Heart right ventricle (tissue), 16 donors: ENCODE results near the gene KRTAP1-4. TPM values are rescaled to one million over a fixed set of nuclear protein-coding genes. Genes with fewer than 3 reads are reported as not detected.
"Not testable (repeated sequence)": the region's sequence is repeated elsewhere in the genome, so short reads cannot be mapped to it uniquely, and the experiment has no call there.

Experiments
- ATAC-seq, 8 donors: fragments of 200-7000 bp; cut with Tn5 transposase; one replicate each; pipeline ENCODE4 v1.9.1; 2020; ENCODE audit warnings: mild to moderate bottlenecking in 8 of 8, moderate library complexity in 8 of 8, moderate number of reproducible peaks in 1 of 8
- DNase-seq, 2 donors: peaks; one replicate each; pipeline ENCODE4 v3.0.0-alpha.2; 2020
- H3K27ac ChIP-seq, 10 donors: fragments of 200-600 bp; sonication (generic) in 2 of 10; one replicate each; pipeline versions ENCODE4 v1.5.0 to v1.8.0; 2020 to 2022; ENCODE audit warnings: mild to moderate bottlenecking in 3 of 10
- H3K27me3 ChIP-seq, 7 donors: fragments of 200-600 bp; one replicate each; pipeline ENCODE4 v1.8.0; 2021 to 2022; ENCODE audit warnings: mild to moderate bottlenecking in 2 of 7
- H3K36me3 ChIP-seq, 9 donors: fragments of 200-600 bp; sonication (generic) in 1 of 9; one replicate each; pipeline versions ENCODE4 v1.5.0 to v1.8.0; 2020 to 2022; ENCODE audit warnings: mild to moderate bottlenecking in 2 of 9
- H3K4me1 ChIP-seq, 9 donors: fragments of 200-600 bp; sonication (generic) in 1 of 9; one replicate each; pipeline versions ENCODE4 v1.5.0 to v1.8.0; 2020 to 2022; ENCODE audit warnings: mild to moderate bottlenecking in 4 of 9
- H3K4me3 ChIP-seq, 10 donors: fragments of 200-600 bp; sonication (generic) in 2 of 10; one replicate each; pipeline versions ENCODE4 v1.5.0 to v1.8.0; 2020 to 2022; ENCODE audit warnings: mild to moderate bottlenecking in 7 of 10, moderate library complexity in 2 of 10
- H3K9me3 ChIP-seq, 11 donors: fragments of 200-600 bp in 10 of 11; sonication (generic) in 2 of 11; one replicate each; pipeline versions ENCODE4 v1.5.0 to v1.8.0; 2013 to 2022; ENCODE audit warnings: mild to moderate bottlenecking in 2 of 11, control low read depth in 1 of 11, moderate library complexity in 1 of 11
- WGBS, 2 donors: extraction: QIAGEN DNeasy Blood & Tissue Kit; methylation state at CpG; one replicate each; pipeline ENCODE4 v1.1.7; 2013; ENCODE audit warnings: inconsistent platforms in 1 of 2; 5-methylcytosine and 5-hydroxymethylcytosine counted together
- intact Hi-C, 10 donors: fragments of 100-400 bp; cut with DNase I; formaldehyde crosslinking; loops; one replicate each; pipeline versions ENCODE4 v1.11.1 to v1.14.2; 2022
- polyA plus RNA-seq, 2 donors: library from polyadenylated mRNA; stranded (reverse); fragments of 200-250 nt; gene quantifications; one replicate each; pipeline ENCODE4 v1.2.3, GENCODE V29; 2013
- total RNA-seq, 10 donors: library from RNA; stranded (reverse); fragmentation: NEBNext Ultra II Directional in 3 of 10; extraction: Animal tissue kit (Norgen Biotek cat#: 25700) in 3 of 10; gene quantifications; one replicate each; pipeline versions ENCODE4 v1.2.1 to v1.2.4, GENCODE V29; 2021 to 2023
- TF ChIP-seq, protein P1 (sequence below), 9 donors: fragments of 200-600 bp; sonication (generic) in 2 of 9; IDR thresholded peaks; one replicate each; pipeline versions ENCODE4 v1.5.0 to v1.8.0; 2021 to 2022; ENCODE audit warnings: antibody characterized with exemption in 9 of 9, mild to moderate bottlenecking in 5 of 9, moderate library complexity in 1 of 9
- donor health status: Arrhythmogenic right ventricular cardiomyopathy.
- donor health status: ischemic (EF 13 %, LVEDD 7.1; RV severe dilation, severe dysfunction).
- donor health status: healthy with polysubstance abuse.
- donor health status: DM: no; HTN: yes; CAD: no.
- donor health status: DM: no; HTN: no; CAD: no.
- donor health status: ischemic (EF 25% LVEDD 6.9; RV normal size, moderate dysfunction).
- donor health status: ischemic (EF 25% LVEDD 5.7; RV mildly dilated, moderate dysfunction).
- donor health status: healthy.
- donor health status: DM: yes; HTN: yes; CAD: no.
- donor health status: Ischemic cardiomyopathy.
- donor health status: ischemic (EF 35%, LVEDD 5.7; RV mildly dilated, moderate dysfunction).
- donor health status: nonischemic (EF 11% LVEDD 7.7; RV severe dilation, severe dysfunction).
- donor health status: DM: yes; HTN: yes; CAD: no.
- donor health status: PGD.
- donor health status: ischemic (EF 29% LVEDD 5.4; RV normal size, mild dysfunction).
- donor health status: nonischemic (EF 23%, LVEDD 6.1; RV moderate dilation, normal function).

The KRTAP1-4 gene
- total and polyA plus RNA-seq, 12 donors, result not detected

DNA sequence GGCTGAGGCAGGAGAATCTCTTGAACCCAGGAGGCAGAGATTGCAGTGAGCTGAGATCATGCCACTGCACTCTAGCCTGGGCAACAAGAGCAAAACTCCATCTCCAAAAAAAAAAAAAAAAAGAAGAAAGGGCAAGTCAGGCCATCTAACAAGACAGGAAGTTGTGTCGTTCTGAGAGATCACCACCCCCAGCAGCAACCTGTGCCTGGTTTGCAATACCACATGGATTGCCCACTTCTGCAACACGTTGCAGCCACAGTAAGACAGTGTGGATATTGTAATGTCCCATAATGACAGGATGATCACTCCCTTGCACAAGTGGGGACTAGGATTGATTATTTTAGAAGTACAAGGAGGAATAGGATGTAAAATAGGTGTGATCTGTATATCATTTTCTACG lies 39.0 kb upstream of the KRTAP1-4 start:
- no peaks in the 10 kb centered on the region for H3K36me3 ChIP-seq
- no peak overlapping the region for H3K27ac ChIP-seq
- H3K9me3 ChIP-seq, result no peaks in the 10 kb centered on the region
- no peak overlapping the region for H3K4me3 ChIP-seq
- H3K4me1 ChIP-seq, result no peaks in the 10 kb centered on the region
- WGBS, 2 donors, result 72 to 76% methylated on average over 3 of the region's 3 CpGs
- H3K27me3 ChIP-seq, result peaks cover 0 to 21% (median 13%) of the 10 kb centered on the region in 7 donors
- TF ChIP-seq, protein P1, sequence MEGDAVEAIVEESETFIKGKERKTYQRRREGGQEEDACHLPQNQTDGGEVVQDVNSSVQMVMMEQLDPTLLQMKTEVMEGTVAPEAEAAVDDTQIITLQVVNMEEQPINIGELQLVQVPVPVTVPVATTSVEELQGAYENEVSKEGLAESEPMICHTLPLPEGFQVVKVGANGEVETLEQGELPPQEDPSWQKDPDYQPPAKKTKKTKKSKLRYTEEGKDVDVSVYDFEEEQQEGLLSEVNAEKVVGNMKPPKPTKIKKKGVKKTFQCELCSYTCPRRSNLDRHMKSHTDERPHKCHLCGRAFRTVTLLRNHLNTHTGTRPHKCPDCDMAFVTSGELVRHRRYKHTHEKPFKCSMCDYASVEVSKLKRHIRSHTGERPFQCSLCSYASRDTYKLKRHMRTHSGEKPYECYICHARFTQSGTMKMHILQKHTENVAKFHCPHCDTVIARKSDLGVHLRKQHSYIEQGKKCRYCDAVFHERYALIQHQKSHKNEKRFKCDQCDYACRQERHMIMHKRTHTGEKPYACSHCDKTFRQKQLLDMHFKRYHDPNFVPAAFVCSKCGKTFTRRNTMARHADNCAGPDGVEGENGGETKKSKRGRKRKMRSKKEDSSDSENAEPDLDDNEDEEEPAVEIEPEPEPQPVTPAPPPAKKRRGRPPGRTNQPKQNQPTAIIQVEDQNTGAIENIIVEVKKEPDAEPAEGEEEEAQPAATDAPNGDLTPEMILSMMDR (IDR thresholded peaks at IDR 0.05), result no peak
- intact Hi-C loops, result loop anchor here in 1 of 10 donors (5.0 kb wide), 1 partner anchor 48 kb away; the partner anchor contains the start of gene KRTAP4-11
- DNase-seq (no peak), ATAC-seq (no peak)

DNA sequence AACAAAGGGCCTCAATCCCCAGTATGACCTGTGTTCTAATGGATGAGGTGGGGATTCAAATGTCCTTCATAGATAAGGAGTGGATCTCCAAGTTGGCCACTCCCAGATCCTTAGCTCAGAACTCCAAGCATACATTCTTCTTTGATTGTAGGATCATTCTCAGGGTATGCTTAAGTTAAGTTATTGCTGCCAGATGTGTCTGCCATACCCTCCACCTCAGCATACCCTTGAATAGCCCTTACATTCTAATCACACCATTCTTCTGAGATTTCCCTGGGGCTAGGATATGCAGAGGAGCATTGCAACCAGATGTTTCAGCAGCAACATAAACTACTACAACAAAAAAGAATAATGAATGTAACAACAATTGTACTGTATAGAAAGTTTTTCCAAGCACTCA lies 37.3 kb upstream of the KRTAP1-4 start:
- no peak for ATAC-seq
- H3K4me1 ChIP-seq, result no peaks in the 10 kb centered on the region
- TF ChIP-seq, protein P1 (IDR thresholded peaks at IDR 0.05), result no peak

DNA sequence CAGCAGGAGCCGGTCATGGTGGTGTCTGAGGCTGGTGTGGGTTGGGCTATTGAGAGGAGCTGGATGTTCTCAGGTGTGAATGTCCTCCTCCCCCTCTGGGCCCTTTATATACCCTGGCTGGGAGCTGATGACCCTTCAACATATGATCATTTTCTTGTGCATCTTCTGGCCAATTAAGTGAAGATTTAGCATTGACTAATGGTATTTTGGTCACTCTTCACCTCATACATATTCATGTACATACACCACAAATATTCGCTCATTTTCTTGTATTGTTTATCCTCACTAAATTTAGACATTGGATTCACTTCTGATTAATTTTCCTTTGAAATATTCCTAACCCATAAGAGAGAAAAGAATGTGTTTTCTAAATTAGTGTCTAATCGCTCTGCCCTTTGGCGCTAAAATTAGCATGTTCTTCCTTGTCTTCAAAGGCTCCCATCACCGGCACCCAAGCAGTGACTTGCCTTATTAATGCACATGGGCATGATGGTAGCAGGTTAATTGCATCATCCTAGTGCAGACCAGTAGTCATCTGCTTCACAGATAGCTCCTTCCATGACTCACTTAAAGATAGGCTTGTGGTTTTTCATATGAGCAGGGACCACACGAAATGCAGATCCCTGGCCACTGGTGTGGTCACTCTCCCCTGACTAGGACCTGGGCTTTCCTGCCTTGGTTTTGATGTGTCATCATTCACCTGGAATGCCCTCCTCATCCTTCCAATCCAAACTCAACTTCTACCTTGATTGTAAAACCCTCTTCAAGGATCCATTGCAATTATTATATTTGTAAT lies 36.0 kb upstream of the KRTAP1-4 start, which contains the start of gene KRTAP2-4:
Gene KRTAP2-4 (minus strand): TSS at position 51 of the 796 bp plus-strand sequence. CDS start 34 bp downstream, at position 17.
- H3K9me3 ChIP-seq, result no peaks in the 10 kb centered on the region
- no peaks in the 10 kb centered on the region for H3K36me3 ChIP-seq
- no peak for DNase-seq
- peaks cover 0 to 41% (median 22%) of the 10 kb centered on the region in 7 donors for H3K27me3 ChIP-seq
- no peak within 1 kb of the TSS for H3K27ac ChIP-seq
- intact Hi-C loops, result loop anchor here in 1 of 10 donors (5.0 kb wide), 1 partner anchor 51 kb away; the partner anchor contains the start of gene KRTAP4-11
- TF ChIP-seq, protein P1 (IDR thresholded peaks at IDR 0.05), result no peak
- H3K4me3 ChIP-seq, result no peak within 1 kb of the TSS
- WGBS, 2 donors, result 82 to 87% methylated on average over 6 of the region's 6 CpGs
- ATAC-seq, result no peak
- H3K4me1 ChIP-seq, result no peaks in the 10 kb centered on the region

More for the DNA sequence above, 37.3 kb upstream of the KRTAP1-4 start:
- DNase-seq, result no peak
- no peak overlapping the region for H3K27ac ChIP-seq
- intact Hi-C loops, result loop anchor here in 1 of 10 donors (5.0 kb wide), 1 partner anchor 50 kb away; the partner anchor contains the start of gene KRTAP4-11
- peaks cover 0 to 35% (median 18%) of the 10 kb centered on the region in 7 donors for H3K27me3 ChIP-seq
- no peaks in the 10 kb centered on the region for H3K36me3 ChIP-seq
- no peaks in the 10 kb centered on the region for H3K9me3 ChIP-seq
- H3K4me3 ChIP-seq, result no peak overlapping the region

DNA sequence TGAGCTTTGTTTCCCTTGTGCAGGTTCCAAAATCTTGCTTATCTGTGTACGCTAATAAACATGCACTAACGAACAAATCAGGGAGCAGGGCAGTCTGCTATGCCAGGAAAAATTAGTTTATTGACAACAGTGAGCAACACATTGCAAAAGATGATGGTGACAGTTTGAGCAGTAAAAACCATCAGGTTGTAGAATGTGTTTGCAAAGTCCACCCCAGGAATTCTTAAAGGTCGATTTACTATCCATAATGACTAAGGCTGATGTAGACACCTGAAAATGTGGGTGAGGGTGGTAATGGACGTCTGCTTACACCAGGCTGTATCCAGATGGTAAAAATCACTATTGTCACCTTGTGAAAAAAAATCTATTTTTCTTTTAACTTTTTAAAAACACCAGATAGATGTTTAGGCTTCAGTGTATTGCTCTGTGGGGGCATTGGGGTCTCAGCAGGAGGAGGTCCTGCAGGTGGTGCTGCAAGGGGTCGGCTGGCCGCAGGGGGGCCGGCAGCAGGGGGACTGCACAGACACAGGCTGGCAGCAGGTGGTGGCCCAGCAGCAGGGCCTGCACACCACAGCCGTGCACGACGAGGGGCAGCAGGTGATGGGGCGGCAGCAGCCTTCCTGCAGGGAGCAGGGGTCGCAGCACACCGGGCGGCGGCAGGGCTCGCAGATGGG lies 35.2 kb upstream of the KRTAP1-4 start:
- not testable (repeated sequence) for H3K36me3 ChIP-seq, H3K9me3 ChIP-seq, H3K4me3 ChIP-seq, DNase-seq, ATAC-seq, H3K4me1 ChIP-seq, H3K27ac ChIP-seq
- peaks cover 0 to 48% (median 28%) of the 10 kb centered on the region in 7 donors for H3K27me3 ChIP-seq
- WGBS, 2 donors, result 67 to 78% methylated on average over 7 of the region's 16 CpGs
- intact Hi-C loops, result loop anchor here in 1 of 10 donors (5.0 kb wide), 1 partner anchor 52 kb away; the partner anchor contains the start of gene KRTAP4-11
